Measurements from ENCODE around the gene MYH9.
A peak's percentile ranks its signal among the peaks of the same experiment; 100 is the strongest.

The MYH9 gene

DNA sequence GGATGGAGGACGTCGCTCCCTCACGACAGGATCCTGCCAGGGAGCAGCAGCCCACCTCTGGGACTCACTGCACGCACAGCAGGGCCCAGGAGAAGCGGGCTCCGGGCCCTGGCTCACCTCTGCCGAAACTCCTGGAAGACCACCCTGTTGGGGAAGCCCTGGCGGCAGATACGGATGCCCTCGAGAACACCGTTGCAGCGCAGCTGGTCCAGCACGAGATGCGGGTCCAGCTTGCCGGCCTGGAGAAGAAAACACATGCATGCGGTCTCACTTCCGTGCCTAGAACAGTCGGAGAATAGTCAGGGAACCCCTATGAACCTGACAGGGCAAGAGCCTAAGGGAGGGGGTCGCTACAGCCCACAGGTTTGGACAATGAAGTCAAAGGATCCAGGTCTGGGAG is 82.0 kb downstream of the MYH9 start:
- Histone ChIP-seq H3K4me3 (no peak overlapping the region), H3K36me3 (peaks cover 100% of the 10 kb centered on the region in 3 donors), H3K27me3 (no peaks in the 10 kb centered on the region), H3K4me1 (peaks cover 0 to 7% (median 0%) of the 10 kb centered on the region in 4 donors), H3K27ac (peak overlapping the region; percentile 33 to 45), H3K9me3 (no peaks in the 10 kb centered on the region)
- DNase-seq, result no peak
- intact Hi-C loops (cut with DNase I; ENCODE audit: low total_unique reads), result no loop called here
- TF ChIP-seq, protein P1, sequence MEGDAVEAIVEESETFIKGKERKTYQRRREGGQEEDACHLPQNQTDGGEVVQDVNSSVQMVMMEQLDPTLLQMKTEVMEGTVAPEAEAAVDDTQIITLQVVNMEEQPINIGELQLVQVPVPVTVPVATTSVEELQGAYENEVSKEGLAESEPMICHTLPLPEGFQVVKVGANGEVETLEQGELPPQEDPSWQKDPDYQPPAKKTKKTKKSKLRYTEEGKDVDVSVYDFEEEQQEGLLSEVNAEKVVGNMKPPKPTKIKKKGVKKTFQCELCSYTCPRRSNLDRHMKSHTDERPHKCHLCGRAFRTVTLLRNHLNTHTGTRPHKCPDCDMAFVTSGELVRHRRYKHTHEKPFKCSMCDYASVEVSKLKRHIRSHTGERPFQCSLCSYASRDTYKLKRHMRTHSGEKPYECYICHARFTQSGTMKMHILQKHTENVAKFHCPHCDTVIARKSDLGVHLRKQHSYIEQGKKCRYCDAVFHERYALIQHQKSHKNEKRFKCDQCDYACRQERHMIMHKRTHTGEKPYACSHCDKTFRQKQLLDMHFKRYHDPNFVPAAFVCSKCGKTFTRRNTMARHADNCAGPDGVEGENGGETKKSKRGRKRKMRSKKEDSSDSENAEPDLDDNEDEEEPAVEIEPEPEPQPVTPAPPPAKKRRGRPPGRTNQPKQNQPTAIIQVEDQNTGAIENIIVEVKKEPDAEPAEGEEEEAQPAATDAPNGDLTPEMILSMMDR (IDR thresholded peaks at IDR 0.05), result no peak

DNA sequence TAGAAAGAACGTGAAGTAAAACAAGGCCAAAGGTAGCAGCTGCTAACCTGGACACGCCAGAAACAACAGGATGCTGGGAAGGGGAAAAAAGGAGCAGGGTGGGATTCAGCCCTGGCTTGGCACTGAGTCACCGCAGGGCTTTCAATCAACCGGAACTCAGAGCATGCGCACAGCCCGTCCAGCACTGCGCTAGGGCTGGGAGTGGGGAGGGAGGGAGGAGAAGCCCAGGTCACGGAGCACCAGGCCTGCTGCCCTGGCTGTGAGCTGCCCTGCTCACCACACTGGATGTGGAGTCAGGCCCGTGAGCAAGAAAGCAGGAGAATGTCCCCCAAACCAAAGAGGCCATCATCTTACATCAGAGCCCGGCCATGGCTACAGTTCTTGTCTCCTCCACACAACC is 83.3 kb downstream of the MYH9 start:
- TF ChIP-seq, protein P1 (IDR thresholded peaks at IDR 0.05), result no peak
- Histone ChIP-seq H3K27me3 (no peaks in the 10 kb centered on the region), H3K4me1 (peaks cover 0 to 7% (median 0%) of the 10 kb centered on the region in 4 donors), H3K9me3 (no peaks in the 10 kb centered on the region), H3K4me3 (no peak overlapping the region), H3K36me3 (peaks cover 100% of the 10 kb centered on the region in 3 donors), H3K27ac (peak overlapping the region; percentile 10 to 45)
- no peak for DNase-seq
- intact Hi-C loops (cut with DNase I; ENCODE audit: low total_unique reads), result loop anchor here (5.0 kb wide), 1 partner anchor 168 kb away; no protein-coding TSS in a partner anchor

DNA sequence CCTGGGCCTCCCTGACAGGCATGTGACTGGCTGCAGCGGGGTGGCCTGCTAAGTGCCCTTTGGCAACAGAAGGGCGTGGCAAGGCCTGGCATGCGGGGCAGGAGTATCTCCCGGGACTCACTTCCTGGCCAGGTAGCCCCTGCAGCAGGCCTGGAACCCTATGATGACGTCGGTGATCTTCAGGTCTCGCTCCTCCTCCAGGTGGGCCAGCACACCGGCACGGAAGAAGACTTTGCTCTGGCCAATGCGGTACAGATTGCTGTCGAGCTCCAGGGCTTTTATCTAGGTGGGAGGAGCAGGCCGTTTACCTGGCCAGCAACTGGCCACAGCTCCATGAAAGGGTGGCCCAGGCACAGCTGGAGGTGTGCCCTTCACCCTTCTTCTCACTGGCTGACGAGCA is 83.9 kb downstream of the MYH9 start:
- Histone ChIP-seq H3K27me3 (no peaks in the 10 kb centered on the region), H3K36me3 (peaks cover 100% of the 10 kb centered on the region in 3 donors), H3K4me3 (no peak overlapping the region), H3K9me3 (no peaks in the 10 kb centered on the region), H3K27ac (peak overlapping the region; percentile 11 to 45), H3K4me1 (peaks cover 0 to 7% (median 0%) of the 10 kb centered on the region in 4 donors)
- DNase-seq, result no peak
- intact Hi-C loops (cut with DNase I; ENCODE audit: low total_unique reads), result loop anchor here (5.0 kb wide), 1 partner anchor 168 kb away; no protein-coding TSS in a partner anchor
- TF ChIP-seq, protein P1 (IDR thresholded peaks at IDR 0.05), result no peak

DNA sequence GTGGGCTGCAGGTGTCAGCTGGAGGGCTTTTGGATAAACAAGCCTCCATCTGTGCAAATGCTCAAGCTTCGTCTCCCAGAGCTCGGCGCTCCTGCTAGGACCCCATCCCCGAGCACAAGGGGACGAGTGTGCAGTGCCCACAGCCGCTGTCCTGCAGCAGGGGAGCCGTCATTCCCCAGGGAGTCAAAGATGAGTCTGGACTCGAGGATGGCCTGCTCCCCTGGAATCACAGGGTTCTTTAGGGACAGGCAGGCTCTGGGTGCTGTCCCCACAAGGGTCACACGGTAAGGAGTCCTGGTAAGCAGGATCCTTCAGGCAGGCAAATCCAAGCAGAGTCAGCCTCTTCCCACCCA is 84.7 kb downstream of the MYH9 start:
- intact Hi-C loops (cut with DNase I; ENCODE audit: low total_unique reads), result loop anchor here (5.0 kb wide), 1 partner anchor 169 kb away; no protein-coding TSS in a partner anchor
- Histone ChIP-seq H3K9me3 (no peaks in the 10 kb centered on the region), H3K36me3 (peaks cover 100% of the 10 kb centered on the region in 3 donors), H3K27me3 (no peaks in the 10 kb centered on the region), H3K27ac (peak overlapping the region; percentile 8 to 45), H3K4me3 (no peak overlapping the region), H3K4me1 (peaks cover 0 to 7% (median 0%) of the 10 kb centered on the region in 4 donors)
- DNase-seq, result no peak
- TF ChIP-seq, protein P1 (IDR thresholded peaks at IDR 0.05), result no peak

DNA sequence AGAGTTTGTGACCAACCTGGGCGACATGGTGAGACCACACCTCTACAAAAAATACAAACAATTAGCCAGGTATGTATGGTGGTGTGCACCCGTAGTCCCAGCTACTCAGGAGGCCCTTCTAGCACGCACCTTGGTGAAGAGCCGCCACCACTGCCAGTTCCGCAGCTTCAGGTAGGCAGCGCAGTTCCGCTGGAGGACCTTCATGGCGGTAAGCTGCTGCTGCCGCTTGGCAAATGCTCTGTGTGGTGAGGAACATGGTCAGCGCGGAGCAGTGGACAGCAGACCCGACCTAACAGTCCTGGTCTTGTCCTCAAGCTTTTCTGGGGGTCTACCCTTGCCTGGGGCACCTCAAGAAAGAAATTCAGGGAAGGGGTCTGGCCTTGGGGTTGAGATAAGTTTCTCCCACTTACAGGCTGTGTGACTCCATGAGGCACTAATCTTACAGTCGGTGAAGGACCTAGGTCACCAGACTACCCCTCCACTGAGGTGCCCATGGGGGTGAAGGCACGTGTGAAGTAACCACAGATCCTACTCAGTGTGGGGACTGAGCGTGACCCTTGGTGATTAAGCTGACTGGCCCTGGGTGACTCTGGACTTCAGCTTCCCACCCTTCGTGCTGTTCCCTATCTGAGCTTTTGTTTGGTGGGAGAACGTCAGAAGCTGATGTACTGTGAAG is 85.2 kb downstream of the MYH9 start:
- DNase-seq, result no peak
- intact Hi-C loops (cut with DNase I; ENCODE audit: low total_unique reads), result loop anchor here (5.0 kb wide), 1 partner anchor 170 kb away; no protein-coding TSS in a partner anchor
- Histone ChIP-seq H3K36me3 (peaks cover 100% of the 10 kb centered on the region in 3 donors), H3K27ac (peak overlapping the region; percentile 8 to 45), H3K4me1 (peaks cover 0 to 7% (median 0%) of the 10 kb centered on the region in 4 donors), H3K27me3 (no peaks in the 10 kb centered on the region), H3K4me3 (no peak overlapping the region), H3K9me3 (no peaks in the 10 kb centered on the region)
- TF ChIP-seq, protein P1 (IDR thresholded peaks at IDR 0.05), result no peak

Measured in tibial artery (tissue), 4 donors.